GM19025 (cell line): ENCODE measurements around the gene HSPB6.

Experiments
- ATAC-seq: cut with Tn5 transposase; IDR thresholded peaks from one replicate; pipeline ENCODE4 v1.9.1; 2021; ENCODE audit warnings: mild to moderate bottlenecking, low read depth, moderate library complexity; ENCODE audit not compliant: unreplicated experiment

Gene HSPB6

DNA sequence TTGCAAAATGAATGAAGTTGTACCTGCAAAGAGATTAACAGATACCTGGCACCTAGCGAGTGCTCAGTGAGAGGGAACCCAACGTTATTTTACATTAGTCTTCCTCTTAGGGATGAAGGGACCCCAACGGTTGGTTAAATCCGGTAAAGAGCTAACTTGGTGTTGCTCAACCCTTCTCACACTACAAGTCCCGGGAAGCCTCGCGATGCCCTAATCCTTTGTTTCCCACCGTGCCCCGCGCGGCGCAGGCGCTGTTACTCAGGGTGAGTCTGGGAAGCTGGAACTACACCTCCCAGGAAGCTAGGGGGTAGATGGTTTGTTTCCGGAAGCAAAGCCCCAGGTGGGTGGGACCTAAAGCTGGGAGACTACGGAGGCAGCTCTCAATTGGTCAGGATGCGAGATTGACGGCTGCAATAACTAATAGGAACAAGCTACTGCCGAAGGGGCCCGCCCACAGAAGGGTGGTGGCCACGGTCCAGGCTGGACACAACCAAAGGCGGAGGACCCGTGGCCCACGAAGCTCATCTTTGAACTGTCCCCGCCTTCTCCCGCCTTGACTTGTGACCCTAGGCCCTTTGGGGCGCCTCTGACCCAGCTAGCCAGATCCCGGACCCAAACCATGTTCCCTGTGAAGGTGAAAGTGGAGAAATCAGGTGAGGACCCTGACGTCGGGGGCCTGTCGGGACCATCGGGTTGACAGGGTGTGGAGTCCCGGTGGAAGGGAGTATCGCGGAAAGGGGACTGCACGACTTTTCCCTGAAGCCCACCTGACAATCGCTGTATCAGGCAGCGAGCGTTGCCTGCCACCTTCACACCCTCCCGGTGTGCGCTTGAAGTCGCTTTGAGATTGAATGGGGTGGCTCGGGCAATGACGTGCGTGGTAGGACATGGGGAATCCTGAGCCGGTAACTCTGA lies 8.5 kb downstream of the HSPB6 start, which contains the start of gene LIN37:
LIN37 (plus strand) TSS at position 471 of the 915 bp plus-strand sequence; CDS start at position 620, 149 bp downstream.
- ATAC-seq, result peak; percentile 72

DNA sequence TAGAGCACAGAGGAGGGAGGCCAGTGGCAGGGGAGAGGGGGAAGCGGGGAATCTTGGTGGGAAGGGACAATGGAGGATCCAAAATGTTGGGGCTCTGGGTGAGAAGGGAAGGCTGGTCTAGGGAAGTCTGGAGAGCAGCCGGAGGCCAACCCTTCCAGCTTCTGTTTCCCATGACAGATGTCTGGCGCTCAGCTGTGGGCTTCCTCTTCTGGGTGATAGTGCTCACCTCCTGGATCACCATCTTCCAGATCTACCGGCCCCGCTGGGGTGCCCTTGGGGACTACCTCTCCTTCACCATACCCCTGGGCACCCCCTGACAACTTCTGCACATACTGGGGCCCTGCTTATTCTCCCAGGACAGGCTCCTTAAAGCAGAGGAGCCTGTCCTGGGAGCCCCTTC lies 10.3 kb downstream of the HSPB6 start:
- ATAC-seq, result no peak

DNA sequence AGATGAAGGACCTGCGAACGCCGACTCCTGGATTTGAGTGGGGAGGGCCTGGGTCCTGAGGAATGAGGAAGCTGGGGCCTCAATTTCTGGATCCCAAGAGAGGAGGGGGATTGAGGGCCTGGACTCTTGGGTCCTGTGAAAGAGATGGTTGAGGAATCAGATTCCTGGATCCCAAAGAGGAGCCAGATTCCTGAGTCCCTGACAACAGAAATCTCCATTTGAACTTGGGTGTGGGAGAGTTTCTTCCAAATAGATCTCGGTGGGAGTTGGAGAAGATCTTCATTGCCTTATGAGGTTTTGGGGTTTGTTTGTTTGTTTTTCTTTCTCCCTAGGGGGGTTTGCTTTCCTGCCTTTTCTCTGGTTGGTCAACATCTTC lies 10.8 kb downstream of the HSPB6 start:
- no peak for ATAC-seq

DNA sequence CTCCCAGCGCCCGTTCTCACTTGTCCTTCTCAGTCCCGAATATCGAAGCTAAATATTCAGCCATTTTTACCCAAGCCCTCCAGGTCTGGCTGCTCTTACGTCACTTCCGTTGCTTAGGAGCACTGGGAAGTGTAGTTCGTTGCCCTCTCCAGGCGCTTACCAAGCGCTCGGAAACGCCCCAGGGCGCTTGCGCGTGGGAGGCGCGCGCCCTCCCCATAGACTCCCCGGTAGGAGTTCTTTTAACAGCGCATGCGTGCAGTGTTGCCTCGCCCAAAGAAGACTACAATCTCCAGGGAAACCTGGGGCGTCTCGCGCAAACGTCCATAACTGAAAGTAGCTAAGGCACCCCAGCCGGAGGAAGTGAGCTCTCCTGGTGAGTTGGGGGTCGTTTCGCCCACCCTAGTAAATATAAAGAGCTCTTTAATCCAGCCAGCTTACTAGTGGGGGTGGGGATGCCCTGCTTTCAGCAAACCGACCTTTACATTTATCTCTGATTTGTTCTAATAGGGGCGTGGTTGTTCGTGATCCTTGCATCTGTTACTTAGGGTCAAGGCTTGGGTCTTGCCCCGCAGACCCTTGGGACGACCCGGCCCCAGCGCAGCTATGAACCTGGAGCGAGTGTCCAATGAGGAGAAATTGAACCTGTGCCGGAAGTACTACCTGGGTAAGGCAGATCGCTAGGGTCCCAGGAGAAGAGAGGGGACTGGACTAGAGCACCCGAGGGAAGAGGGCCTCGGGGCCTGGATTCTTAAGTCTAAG lies 11.3 kb downstream of the HSPB6 start, which contains the start of the genes PSENEN and U2AF1L4:
PSENEN (plus strand) TSS at position 324 of the 759 bp plus-strand sequence; CDS start at position 604, 280 bp downstream.
U2AF1L4 (minus strand) TSS at position 91 of the 759 bp plus-strand sequence; CDS start at position 64, 27 bp downstream.
- ATAC-seq, result peak; percentile 32

DNA sequence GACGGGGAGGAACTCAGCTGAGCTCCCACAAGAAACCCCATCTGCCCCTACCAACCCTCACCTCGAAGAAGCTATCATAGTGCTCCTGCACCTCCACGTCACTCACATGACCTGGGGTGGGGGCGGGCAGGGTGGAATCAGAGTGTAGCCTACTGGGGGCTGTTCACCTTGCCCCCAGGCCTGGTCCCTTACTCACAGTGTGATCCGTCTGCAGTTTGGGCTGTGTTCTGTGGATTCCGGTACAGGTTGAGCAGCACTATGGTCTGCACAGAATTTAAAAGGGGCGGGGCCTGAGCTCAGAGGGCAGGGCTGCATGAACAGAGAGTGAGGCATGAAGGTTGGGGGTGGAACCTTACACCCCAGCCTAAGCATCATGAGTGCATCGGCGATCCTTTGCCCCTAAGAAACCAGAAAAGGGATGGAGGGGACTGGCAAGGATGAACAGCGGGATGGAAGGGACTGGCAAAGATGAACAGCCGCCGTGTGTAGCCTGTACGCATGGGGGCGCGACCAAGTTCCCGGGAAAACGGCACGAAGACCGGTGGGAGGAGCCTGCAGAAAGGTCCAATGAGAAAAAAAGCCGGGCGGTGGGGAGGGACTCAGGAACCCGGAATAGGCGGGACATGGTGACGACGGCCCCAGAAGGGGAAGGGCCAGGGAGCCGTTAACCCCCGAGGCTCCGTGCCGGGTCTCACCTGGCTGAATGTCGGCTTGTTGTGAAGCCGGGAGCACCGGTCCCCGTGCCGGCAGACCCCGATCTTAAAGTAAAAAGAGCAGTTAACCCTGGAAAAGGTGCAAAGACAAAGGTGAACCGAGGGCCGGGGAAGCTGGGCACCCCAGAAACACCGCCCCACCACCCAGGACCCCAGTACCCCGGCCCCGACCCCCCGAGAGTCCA lies 12.2 kb downstream of the HSPB6 start:
- ATAC-seq, result no peak

DNA sequence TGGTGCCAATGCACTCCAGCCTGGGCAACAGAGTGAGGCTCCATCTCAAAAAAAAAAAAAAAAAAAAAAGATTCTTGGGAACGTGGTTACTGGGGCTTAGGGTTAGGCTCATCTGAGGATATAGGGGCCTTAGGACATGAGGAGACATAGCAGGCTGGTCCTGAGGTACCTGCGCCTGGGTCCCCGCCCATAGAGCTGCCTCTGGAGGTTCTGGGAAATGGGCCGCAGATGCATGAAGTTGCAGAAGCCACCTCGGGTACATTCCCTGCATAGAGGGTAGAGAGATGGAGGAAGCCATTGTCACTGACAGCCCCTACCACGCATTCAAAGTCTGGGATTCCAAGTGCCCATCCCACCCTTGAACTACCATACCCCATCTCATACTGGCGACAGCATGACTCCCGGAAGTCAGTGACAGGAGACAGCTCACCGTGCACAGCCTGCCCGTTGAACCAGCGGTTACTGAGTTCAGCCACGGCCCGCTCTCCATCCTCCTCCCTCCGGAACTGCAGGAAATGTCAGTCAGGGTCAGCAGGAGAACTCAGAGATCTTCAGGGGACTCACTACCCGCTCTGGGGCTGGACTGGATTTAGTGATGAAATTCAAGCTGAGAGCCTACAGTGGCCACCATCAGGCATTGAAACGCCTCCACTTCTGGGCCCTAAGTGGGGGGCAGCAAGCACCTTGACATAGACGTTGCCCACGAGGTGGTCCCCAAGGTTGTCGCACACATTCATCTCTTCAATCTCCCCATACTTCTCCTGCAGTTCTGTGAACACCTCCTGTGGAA lies 13.0 kb downstream of the HSPB6 start:
- ATAC-seq, result no peak

DNA sequence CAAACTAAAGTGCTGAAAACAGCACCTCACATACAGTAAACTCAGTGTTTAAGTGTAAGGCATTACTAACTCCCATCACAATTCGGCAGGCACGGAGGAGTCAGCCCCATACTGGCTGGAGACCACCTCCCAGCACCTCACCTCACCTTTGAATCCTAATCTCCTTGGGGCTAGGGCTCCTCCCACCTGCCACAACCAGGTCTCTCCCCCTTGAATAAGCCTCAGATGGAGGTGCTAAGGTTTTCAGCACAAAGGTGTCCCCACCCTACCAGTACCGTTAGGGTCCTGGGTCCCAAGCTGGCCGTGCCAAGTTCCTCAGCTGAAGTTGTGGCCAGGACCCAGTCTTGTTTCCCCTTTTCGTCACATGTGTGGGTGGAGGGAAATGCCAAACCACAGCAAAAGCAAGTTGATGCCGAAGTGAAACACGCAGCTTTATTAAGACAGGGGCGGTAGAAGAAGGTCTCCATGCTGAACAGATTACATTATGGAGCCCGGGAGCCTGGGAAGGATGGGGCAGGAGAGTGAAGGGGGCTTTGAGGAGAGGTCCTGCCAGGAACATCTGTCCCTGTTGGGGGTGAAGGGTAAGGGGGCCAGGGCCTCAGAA lies 14.6 kb downstream of the HSPB6 start, which contains the start of gene IGFLR1:
IGFLR1 (minus strand) TSS at position 332 of the 604 bp plus-strand sequence. CDS start 1,272 bp downstream, outside the sequence.
- ATAC-seq, result no peak

DNA sequence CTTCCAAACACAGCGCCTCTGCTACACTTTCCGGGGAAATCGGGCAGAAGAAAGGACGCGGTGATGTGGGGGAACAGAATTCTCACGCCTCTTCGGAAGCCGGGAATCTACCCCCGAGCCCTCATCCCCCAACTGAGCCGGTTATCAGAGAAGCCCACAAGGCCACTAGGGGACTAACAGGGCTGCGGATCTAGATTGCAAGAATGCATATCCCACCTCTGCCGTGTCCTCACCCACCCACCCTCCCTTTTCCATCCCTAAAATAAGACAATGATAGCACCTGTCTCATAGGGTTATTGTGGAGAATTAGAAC lies 15.7 kb downstream of the HSPB6 start:
- no peak for ATAC-seq

DNA sequence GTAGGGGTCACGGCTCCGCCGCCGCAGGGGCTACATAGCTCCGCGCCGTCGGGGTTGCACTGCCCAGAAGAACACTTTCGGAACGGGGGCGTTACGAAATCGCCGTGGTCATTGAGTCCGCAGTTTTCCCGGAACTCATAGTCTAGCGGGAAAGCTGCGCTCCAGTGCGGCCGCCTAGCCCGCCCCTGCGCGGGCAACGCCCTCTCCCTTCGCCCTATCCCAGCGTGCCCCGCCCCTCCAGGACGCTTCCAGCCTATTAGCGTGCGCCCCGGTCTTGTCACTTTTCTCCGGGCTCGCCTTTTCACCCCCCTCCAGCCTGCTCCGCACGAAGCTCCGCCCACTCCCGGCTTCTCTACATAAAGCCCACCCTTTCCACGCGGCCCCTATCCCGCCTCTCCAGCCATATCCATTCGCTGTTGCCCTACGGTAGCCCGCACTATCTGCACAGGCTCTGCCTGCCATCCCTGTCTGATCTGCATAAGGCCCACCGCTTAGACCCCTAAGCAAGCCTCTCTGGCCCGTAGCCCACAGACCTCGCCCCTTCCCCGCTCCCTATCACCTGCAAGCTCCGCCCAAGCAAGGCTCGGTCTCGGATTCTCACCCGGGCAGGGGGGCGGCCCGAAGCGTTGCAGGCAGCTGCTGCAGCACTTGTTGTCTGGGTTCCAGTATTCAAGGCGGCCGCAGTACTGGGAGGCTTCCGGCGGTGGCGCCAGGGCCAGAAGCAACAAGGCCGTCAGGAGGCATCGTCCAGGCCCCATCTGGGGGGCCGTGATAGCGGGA lies 16.2 kb downstream of the HSPB6 start:
- ATAC-seq, result peak; percentile 63

DNA sequence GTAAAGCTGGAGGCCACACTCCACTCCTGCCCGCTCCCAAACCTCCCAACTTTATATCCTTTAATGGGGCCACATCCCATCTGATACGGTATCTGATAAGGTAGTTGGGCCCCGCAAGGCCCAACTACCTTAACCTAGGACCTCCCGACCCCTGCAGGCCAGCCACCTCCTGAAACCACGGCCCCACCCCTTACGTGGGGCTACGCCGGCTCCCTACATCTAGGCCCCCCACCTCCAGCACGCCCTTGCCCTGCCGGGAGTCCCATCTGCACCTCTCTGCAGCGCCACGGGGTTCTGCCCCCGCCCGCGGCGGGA lies 16.8 kb downstream of the HSPB6 start:
- peak; percentile 20 for ATAC-seq

DNA sequence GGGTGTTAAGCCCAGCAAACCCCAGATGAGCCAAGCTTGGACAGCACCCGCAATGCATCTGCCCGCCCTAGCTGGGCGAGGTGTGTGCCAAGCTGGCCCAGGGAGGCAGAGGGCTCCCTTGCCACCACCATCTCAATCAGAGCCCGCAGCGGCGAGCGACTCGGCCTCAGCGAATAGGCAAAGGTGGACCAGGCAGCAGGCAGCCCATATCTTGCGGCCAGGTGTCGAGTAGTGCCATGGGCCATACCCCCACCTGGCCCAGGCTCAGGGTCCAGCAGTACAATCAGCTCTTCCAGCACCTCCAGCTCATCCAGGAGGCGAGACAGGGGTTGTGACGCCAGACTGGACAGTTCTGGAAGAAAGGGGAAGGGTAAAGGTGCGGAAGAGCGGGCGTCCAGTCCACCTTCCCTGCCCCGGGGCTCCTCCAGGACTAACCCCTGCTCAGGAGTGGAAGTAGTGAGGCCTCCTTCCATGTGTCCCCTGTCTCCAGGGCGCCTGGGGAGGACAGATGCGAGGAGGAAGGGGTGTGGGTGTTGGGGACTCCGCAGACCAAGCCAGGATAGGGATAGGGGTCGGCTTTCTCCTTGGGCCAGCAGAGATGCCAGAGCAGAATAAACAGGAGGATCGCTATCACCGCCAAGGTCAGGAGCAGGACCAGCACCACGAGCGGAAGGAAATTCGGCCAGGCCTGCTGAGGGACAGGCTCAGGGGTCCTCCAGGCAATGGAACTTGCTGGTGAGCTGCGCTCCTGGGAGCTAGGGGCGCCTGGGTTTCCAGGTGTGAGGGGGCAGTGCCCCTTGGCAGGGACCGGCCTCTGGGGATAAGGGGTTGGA lies 17.3 kb downstream of the HSPB6 start:
- ATAC-seq, result no peak

DNA sequence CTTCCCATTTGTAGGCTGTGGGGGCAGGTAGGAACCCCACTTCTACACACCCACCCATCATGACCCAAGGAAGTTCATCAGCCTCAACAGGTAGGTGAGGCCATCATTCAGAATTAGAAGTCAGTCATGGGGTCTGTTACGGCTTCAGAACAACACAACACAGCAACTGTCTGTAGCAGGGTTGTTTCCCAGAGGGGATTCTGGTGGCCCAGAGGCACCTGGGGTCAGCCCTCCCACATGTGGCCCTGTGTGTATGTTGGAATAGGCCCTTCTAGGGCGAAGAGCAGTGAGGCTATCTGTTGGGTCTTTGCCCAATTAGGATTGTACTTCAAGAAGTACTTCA lies 18.0 kb downstream of the HSPB6 start:
- no peak for ATAC-seq

DNA sequence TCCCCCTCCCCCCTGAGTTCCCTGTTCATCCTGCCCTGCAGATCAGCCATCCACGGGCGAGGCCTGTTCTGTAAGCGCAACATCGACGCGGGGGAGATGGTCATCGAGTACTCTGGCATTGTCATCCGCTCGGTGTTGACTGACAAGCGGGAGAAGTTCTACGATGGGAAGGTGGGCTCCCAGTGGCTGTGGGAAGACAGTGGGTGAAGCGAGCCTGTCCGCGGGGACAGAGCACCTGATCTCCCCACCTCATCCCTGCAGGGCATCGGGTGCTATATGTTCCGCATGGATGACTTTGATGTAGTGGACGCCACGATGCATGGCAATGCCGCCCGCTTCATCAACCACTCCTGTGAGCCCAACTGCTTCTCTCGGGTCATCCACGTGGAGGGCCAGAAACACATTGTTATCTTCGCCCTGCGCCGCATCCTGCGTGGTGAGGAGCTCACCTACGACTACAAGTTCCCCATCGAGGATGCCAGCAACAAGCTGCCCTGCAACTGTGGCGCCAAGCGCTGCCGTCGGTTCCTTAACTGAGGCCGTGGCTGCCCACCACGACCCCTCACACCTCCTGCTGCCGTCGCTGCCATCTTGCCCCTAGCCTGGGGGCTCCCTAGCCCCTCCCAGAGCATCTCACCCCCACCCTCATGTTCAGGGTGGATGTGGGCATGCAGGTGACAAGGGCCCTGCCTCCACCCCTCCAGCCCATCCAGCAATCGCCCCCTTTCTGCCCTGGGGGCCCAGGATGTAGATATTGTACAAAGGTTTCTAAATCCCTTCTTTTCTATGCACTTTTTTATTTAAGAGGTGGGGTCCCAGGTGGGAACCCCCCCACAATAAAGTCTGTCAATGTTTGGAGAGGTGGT lies 18.6 kb downstream of the HSPB6 start:
- no peak for ATAC-seq

DNA sequence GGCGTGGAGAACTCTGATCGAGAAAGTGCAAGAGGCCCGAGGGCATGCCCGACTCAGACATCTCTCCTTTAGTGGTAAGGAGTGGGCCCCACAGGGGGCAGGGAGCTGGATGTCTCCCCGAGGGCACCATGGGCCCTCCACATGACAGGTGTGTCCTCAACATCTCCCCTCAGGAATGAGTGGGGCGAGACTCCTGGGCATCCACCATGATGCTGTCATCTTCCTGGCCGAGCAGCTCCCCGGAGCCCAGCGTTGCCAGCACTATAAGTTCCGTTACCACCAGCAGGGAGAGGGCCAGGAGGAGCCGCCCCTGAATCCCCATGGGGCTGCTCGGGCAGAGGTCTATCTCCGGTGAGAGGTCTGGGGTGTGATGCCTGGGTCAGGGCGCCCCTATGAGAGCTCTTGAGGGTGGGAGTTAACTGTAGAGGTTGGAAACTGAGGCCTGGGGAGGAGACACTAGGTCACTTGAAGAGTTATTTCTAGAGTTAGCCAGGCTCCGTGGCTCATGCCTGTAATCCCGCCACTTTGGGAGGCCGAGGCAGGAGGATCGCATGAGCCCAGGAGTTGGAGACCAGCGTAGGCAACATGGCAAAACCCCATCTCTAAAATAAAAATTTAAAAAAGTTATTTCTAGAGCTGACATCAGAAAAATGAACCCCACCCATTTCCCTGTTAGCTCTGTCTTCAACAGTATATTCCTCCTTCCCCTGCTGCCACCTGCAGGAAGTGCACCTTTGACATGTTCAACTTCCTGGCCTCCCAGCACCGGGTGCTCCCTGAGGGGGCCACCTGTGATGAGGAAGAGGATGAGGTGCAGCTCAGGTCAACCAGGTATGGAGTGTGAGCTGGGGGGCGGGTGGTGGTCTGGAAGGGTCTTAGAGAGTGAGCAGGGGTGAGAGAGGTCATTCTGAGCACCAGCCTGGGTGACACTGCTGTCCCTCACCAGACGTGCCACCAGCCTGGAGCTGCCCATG lies 19.6 kb downstream of the HSPB6 start:
- no peak for ATAC-seq

DNA sequence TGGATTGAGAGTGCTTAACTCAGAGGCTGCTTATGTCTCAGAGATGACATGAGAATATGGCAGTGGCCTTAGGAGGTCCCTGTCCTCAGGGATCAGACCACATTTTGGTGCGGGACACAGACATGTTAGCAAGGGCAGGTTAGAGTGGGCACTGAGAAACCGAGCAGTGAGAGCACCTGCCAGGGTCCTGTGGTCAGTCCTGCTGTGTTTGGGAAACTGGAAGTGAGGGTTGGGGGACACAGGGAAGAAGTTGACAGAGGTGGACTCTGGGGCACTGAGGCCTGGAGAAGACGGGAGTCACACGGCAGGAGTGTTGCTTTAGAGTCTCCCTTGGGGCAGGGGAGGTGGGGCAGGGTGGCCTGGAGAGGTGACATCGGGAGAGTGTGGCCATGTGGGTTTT lies 21.9 kb downstream of the HSPB6 start:
- no peak for ATAC-seq

DNA sequence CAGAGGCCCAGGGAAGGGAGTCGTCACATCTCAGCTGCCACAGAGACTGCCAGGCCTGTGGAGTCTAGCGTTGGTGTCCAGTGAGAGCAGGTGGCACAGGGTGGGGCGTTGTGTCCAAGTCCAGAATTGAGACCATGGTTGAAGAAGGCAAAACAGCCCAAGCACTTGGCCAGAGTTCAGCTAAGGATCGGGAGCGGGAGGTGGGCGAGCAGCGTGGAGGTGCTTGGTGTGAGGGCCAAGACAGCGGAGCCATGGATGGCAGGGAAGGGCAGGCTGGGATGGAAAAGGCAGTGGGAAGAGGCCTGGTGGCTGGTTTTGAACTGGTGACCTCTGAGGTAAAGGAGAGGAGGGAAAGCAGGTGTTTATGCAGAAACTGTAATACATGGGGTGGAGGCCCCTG lies 22.6 kb downstream of the HSPB6 start:
- no peak for ATAC-seq
